HCT116 (cell line): Measurements from ENCODE around the gene AQP4.

ENCODE experiments used
- CEBPB ChIP-seq: IDR thresholded peaks from 2 replicates; pipeline ENCODE4 v1.6.1; 2012; ENCODE audit warnings: low read depth
- CTCF ChIP-seq, 3 experiments: fragments of 200-600 bp in 1 of 3; sonication (generic) in 1 of 3; IDR thresholded peaks in 2 of 3; conservative IDR thresholded peaks in 1 of 3; 2 replicates each; pipeline ENCODE4 v1.5.1; 2012 to 2017; ENCODE audit warnings: low read depth in 2 of 3, low read length in 2 of 3, antibody characterized with exemption in 1 of 3, borderline replicate concordance in 1 of 3, control low read depth in 1 of 3, mild to moderate bottlenecking in 1 of 3, mixed read lengths in 1 of 3, mixed run types in 1 of 3, moderate library complexity in 1 of 3; ENCODE audit not compliant: insufficient read depth in 1 of 3
- POLR2AphosphoS5 ChIP-seq: IDR thresholded peaks from 2 replicates; pipeline ENCODE4 v1.6.1; 2011; ENCODE audit warnings: mild to moderate bottlenecking, low read depth, low read length, moderate library complexity
- SP1 ChIP-seq: IDR thresholded peaks from 2 replicates; pipeline ENCODE4 v1.6.1; 2012; ENCODE audit warnings: low read depth
- SRF ChIP-seq: IDR thresholded peaks from 2 replicates; pipeline ENCODE4 v1.6.1; 2012; ENCODE audit warnings: low read depth
- TCF7L2 ChIP-seq: IDR thresholded peaks from 2 replicates; pipeline ENCODE4 v1.7.0; 2011; ENCODE audit warnings: borderline replicate concordance, inconsistent platforms; ENCODE audit not compliant: insufficient read depth, insufficient read length; ENCODE audit errors: extremely low read depth

- TF ChIP-seq CTCF (IDR thresholded peaks at IDR 0.05 in 2 of 3, conservative IDR thresholded peaks at IDR 0.05 in 1 of 3; ENCODE audit: borderline replicate concordance in 1 of 3, insufficient read depth in 1 of 3, low read depth in 2 of 3, low read length in 2 of 3) (no peak), SP1 (no peak), POLR2AphosphoS5 (no peak), TCF7L2 (no peak), SRF (no peak), CEBPB (no peak)
These were observed 3.4 kb downstream of the AQP4 start for GRCh38 chr18:26862084-26862483.
